Activated CD8-positive, alpha-beta T cell treated with anti-CD3 and anti-CD28 coated beads for 36 hours (primary cell): ENCODE data around the gene MAP6. TPM values are rescaled to one million over a fixed set of nuclear protein-coding genes. Genes with fewer than 3 reads are reported as not detected.
A peak's percentile ranks its signal among the peaks of the same experiment; 100 is the strongest.

Experiments
- ATAC-seq: fragments of 200-7000 bp; cut with Tn5 transposase; one replicate; pipeline ENCODE4 v1.10.0; 2021; ENCODE audit warnings: mild to moderate bottlenecking, moderate library complexity
- CTCF ChIA-PET: fragments of 350-600 bp; sonication (Branson Sonifier 250); formaldehyde crosslinking; loops from one replicate; lab custom pipeline; 2021; ENCODE audit warnings: antibody characterized with exemption; lab: Charles Lee
- POLR2A ChIA-PET: fragments of 350-600 bp; sonication (Branson Sonifier 250); formaldehyde crosslinking; loops from one replicate; lab custom pipeline; 2021; ENCODE audit warnings: antibody characterized with exemption; lab: Charles Lee
- DNase-seq: peaks from one replicate; pipeline ENCODE4 v3.0.0-alpha.2; 2020
- H3K27ac Mint-ChIP-seq: one replicate; pipeline ENCODE4 v1.8.0; 2021; ENCODE audit warnings: mild to moderate bottlenecking, mixed read lengths
- H3K27me3 Mint-ChIP-seq: one replicate; pipeline ENCODE4 v1.8.0; 2021; ENCODE audit warnings: mixed read lengths
- H3K36me3 Mint-ChIP-seq: one replicate; pipeline ENCODE4 v1.8.0; 2021; ENCODE audit warnings: low read depth, mixed read lengths
- H3K4me1 Mint-ChIP-seq: one replicate; pipeline ENCODE4 v1.8.0; 2021; ENCODE audit warnings: low read depth, mixed read lengths
- H3K4me3 Mint-ChIP-seq: one replicate; pipeline ENCODE4 v1.8.0; 2021; ENCODE audit warnings: mild to moderate bottlenecking, moderate library complexity, mixed read lengths
- H3K9me3 Mint-ChIP-seq: one replicate; pipeline ENCODE4 v1.8.0; 2021; ENCODE audit warnings: mixed read lengths
- intact Hi-C: fragments of 100-400 bp; cut with micrococcal nuclease; formaldehyde crosslinking; loops from one replicate; pipeline ENCODE4 v1.10.0; 2022
- total RNA-seq, 2 experiments: library from RNA; stranded (reverse); gene quantifications; one replicate each; pipeline ENCODE4 v1.2.3, GENCODE V29; 2021
- TF ChIP-seq, protein P1 (sequence below): fragments of 200-600 bp; IDR thresholded peaks from one replicate; pipeline ENCODE4 v1.8.0; 2022; ENCODE audit warnings: antibody characterized with exemption, mild to moderate bottlenecking

MAP6 gene
- total RNA-seq, 2 experiments from 2014 or later: not detected

DNA sequence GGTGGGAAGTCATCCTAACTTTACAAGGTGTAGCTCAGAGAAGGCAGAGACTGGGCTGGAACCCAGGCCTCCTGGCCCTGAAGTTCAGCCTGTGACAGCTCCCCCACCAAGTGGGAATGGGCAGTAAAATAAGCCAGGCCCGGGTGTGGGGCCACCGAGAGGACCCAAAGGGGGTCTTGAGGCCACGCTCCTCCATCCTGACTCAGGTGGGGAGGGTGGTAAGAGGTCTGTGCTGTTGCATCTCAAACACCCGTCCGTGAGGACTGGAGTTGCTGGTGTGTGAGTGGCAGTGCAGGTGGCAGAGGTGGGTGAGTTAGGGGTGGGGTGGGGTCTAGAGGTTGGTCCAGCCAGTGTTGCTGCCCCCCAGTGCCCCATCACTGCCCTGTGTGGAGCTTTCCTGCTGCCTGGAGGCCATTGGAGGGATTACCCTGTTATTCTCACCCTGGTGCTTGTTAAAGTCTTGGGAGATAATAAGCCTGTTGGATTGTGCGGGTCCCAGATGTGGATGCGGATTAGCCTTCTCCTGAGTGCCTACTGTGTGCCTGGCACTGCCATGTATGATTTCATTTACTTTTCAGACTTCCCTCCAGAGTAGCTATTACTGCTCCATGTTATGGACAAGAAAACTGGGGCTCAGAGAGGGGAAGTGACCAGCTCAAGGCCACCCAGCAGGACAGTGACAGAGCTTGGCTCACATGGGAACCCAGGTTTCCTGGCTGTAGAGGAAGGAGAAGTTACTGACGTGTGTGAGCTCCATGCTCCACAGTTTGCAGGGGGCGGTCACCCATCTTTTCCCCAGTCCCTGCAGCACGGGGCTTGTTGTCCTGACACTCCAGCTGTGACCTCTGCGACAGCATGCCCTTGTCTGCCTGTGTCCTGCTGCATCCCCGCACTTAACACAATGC is 93.9 kb downstream of the MAP6 start:
- H3K4me1 Mint-ChIP-seq: peaks cover 8% of the 10 kb centered on the region
- no peak overlapping the region for H3K4me3 Mint-ChIP-seq
- TF ChIP-seq, protein P1, sequence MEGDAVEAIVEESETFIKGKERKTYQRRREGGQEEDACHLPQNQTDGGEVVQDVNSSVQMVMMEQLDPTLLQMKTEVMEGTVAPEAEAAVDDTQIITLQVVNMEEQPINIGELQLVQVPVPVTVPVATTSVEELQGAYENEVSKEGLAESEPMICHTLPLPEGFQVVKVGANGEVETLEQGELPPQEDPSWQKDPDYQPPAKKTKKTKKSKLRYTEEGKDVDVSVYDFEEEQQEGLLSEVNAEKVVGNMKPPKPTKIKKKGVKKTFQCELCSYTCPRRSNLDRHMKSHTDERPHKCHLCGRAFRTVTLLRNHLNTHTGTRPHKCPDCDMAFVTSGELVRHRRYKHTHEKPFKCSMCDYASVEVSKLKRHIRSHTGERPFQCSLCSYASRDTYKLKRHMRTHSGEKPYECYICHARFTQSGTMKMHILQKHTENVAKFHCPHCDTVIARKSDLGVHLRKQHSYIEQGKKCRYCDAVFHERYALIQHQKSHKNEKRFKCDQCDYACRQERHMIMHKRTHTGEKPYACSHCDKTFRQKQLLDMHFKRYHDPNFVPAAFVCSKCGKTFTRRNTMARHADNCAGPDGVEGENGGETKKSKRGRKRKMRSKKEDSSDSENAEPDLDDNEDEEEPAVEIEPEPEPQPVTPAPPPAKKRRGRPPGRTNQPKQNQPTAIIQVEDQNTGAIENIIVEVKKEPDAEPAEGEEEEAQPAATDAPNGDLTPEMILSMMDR: no peak
- POLR2A ChIA-PET: interaction anchor here (0.8 to 7.4 kb wide), 4 partner anchors 14 to 82 kb away, joined by 3 to 34 read pairs (median 4); partner anchors contain the start of gene SERPINH1
- intact Hi-C loops: no loop called here
- no peaks in the 10 kb centered on the region for H3K9me3 Mint-ChIP-seq
- CTCF ChIA-PET: interaction anchor here (1.0 to 1.8 kb wide), 7 partner anchors 9 to 45 kb away, joined by 3 to 10 read pairs (median 4); partner anchors contain the start of gene SERPINH1
- H3K27me3 Mint-ChIP-seq: no peaks in the 10 kb centered on the region
- H3K27ac Mint-ChIP-seq: no peak overlapping the region
- peak; percentile 34 for ATAC-seq
- H3K36me3 Mint-ChIP-seq: peaks cover under 1% of the 10 kb centered on the region
- no peak for DNase-seq

DNA sequence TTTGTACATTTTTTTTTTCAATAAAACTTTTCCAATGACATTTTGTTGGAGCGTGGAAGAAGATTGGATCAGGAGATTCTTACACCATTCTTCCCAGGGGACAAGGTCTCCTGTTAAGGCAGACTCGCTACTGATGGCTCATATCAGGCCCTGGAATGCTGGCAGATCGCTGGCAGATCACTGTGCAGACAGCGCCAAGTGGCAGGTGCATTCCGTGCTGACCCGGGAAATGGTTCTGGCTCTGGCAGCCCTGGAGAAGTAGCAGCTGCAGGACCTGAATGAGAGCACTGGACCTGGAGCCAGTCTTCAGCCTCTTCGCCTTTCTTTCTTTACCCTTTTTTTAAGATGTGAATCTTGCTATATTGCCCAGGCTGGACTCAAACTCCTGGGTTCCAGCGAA is 96.1 kb downstream of the MAP6 start:
- Mint-ChIP-seq H3K27me3 (no peaks in the 10 kb centered on the region), H3K4me3 (no peak overlapping the region), H3K27ac (no peak overlapping the region), H3K36me3 (peaks cover 11% of the 10 kb centered on the region), H3K4me1 (peaks cover 8% of the 10 kb centered on the region), H3K9me3 (no peaks in the 10 kb centered on the region)
- TF ChIP-seq, protein P1: no peak
- intact Hi-C loops: no loop called here
- ATAC-seq (no peak), DNase-seq (no peak)
- CTCF ChIA-PET: interaction anchor here (1.3 kb wide), 1 partner anchor 9 kb away, joined by 5 read pairs; no protein-coding TSS in a partner anchor
- POLR2A ChIA-PET: interaction anchor here (7.4 kb wide), 1 partner anchor 12 kb away, joined by 34 read pairs; the partner anchor contains the start of gene SERPINH1

DNA sequence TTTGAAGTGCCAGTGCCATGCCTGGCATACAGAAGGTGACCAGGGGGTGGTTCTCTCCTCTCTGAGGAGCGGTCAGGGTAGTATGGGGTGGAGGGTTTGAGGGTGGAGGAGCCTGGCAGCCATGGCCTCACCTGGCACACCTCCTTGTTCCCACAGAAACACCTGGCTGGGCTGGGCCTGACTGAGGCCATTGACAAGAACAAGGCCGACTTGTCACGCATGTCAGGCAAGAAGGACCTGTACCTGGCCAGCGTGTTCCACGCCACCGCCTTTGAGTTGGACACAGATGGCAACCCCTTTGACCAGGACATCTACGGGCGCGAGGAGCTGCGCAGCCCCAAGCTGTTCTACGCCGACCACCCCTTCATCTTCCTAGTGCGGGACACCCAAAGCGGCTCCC is 97.2 kb downstream of the MAP6 start:
- H3K36me3 Mint-ChIP-seq: peaks cover 11% of the 10 kb centered on the region
- ATAC-seq (no peak), DNase-seq (no peak)
- intact Hi-C loops: no loop called here
- no peak overlapping the region for H3K4me3 Mint-ChIP-seq
- H3K27ac Mint-ChIP-seq: no peak overlapping the region
- H3K9me3 Mint-ChIP-seq: no peaks in the 10 kb centered on the region
- H3K27me3 Mint-ChIP-seq: no peaks in the 10 kb centered on the region
- POLR2A ChIA-PET: interaction anchor here (7.4 kb wide), 1 partner anchor 11 kb away, joined by 34 read pairs; the partner anchor contains the start of gene SERPINH1
- TF ChIP-seq, protein P1: no peak
- CTCF ChIA-PET: interaction anchor here (1.3 kb wide), 1 partner anchor 11 kb away, joined by 5 read pairs; no protein-coding TSS in a partner anchor
- H3K4me1 Mint-ChIP-seq: peaks cover 3% of the 10 kb centered on the region

DNA sequence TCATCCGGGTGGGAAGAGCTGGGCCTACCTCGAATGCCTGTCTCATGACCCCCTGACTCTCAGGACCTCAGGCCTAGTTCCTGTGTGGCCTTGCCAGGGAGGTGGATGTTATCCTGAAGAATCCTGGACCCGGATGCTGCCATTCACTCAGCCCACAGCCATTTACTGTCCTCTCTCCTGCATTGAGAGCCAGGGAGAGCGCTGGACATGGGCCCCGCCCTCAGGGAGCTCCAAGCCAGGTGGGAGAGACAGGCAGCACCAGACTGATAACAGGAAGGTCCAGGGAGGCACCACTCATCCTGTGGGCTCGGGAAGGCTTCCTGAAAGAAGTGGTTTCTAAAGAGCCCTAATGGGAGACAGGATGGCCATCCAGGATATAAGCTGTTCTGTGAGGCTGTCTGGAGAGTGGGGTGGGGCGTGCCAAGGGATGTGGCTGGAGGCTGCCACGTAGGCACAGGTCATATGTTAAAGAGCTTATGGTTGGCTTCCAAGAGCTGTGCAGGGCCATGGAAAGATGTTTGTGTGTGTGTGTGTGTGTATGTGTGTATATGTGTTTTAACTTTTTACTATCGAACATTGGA is 98.2 kb downstream of the MAP6 start:
- H3K27ac Mint-ChIP-seq: no peak overlapping the region
- CTCF ChIA-PET: interaction anchor here (1.6 kb wide), 1 partner anchor 119 kb away, joined by 5 read pairs; no protein-coding TSS in a partner anchor
- TF ChIP-seq, protein P1: no peak

More for the DNA sequence above, 98.2 kb downstream of the MAP6 start:
- Mint-ChIP-seq H3K9me3 (no peaks in the 10 kb centered on the region), H3K36me3 (peaks cover 11% of the 10 kb centered on the region), H3K4me3 (no peak overlapping the region), H3K27me3 (no peaks in the 10 kb centered on the region), H3K4me1 (peaks cover 6% of the 10 kb centered on the region)
- ATAC-seq (no peak), DNase-seq (no peak)
- intact Hi-C loops: no loop called here
- POLR2A ChIA-PET: interaction anchor here (7.4 kb wide), 1 partner anchor 10 kb away, joined by 34 read pairs; the partner anchor contains the start of gene SERPINH1
